HG03045 (cell line): ENCODE measurements around the gene TEAD1.

Source experiments
- ATAC-seq: cut with Tn5 transposase; IDR thresholded peaks from one replicate; pipeline ENCODE4 v1.9.1; 2021; ENCODE audit warnings: mild to moderate bottlenecking, moderate library complexity; ENCODE audit not compliant: unreplicated experiment

The TEAD1 gene

GRCh38 chr11:12924650-12925049, 250.4 kb downstream of the TEAD1 start:
- ATAC-seq, result no peak

- no peak for ATAC-seq
Observed at GRCh38 chr11:12925520-12925919, 251.3 kb downstream of the TEAD1 start.

GRCh38 chr11:12927221-12927620, 253.0 kb downstream of the TEAD1 start:
- ATAC-seq, result no peak

GRCh38 chr11:12927886-12928285, 253.7 kb downstream of the TEAD1 start:
- ATAC-seq, result no peak

DNA sequence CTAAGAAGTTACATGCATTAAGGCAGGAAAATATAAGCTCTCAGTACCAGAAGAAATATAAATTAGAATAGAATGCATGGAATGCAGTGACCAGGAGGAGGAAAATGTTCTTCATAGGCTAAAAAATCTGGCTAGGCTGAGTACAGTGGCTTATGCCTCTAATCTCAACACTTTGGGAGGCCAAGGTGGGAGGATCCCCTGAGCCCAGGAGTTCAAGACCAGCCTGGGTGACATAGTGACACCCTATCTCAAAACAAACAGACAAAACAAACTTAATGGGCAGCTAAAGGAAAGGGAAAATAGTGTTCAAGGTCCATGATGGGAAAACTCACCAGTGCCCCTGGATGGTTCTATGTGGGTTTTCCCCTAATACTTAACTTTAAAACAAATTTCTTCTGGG, 256.6 kb downstream of the TEAD1 start:
- ATAC-seq, result no peak

DNA sequence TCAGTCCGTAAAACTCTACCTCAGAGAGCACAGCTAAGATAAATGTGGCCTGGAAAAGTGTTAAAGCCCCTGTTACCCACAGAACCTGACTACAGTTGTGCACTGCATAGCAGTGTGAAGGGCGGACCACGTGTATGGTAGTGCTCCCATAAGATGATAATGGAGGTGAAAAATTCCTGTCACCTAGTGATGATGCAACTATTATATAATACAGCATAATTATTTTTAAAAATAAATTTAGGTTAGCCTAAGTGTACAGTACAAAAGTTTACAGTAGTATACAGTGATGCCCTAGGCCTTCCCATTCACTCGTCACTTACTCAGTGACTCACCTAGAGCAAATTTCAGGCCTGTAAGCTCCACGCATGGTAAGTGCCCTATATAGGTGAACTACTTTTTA, 258.3 kb downstream of the TEAD1 start:
- no peak for ATAC-seq

DNA sequence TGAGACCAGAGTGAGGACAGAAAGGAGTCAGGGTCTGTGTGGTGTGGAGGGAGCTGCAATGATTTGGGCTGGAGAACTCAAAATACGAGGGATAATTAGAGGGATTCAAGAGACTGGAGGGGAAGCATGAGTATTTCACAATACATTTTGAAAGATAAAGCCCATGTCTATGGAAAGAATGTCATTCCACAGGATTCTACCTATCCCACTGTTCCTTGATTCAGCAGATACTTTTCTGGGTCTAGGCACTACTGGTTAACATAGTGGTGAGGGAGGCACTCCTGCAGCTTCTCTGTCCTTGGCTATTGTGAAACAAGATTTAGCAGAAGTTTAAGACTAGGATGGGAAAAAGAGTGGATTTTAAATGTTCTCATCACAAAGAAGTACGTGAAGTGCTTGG, 262.0 kb downstream of the TEAD1 start:
- no peak for ATAC-seq

DNA sequence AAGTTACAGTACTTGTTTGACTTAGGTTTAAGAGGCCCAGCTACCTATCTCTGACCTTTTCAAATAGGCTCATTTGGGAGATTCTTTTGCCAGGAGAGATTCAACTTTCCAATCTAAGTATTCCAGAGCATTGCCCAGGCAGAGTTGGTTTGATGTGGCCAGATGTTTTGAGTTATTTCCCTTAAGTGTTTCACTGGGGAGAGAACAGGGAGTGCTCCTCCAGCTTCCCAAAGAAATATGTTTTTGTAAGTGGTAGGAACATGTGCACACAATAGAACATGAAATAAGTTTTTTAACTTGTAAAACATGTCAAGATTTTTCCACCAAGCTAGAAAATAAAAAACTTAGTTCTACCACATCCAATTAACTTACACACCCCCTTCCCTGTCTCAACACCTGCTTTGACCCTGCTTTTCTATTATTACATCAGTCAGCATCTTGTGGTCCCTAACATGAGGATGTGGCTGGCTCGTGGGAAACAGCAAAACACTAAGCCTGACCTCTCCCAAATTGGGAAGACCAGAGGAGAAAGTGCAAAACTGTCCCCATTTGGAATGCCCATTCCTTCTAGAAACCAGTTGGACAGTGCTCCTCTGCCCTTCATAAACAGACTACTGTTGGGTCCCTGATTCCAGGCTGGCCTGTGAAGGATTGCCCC, 264.5 kb downstream of the TEAD1 start:
- no peak for ATAC-seq

- no peak for ATAC-seq
Observed at GRCh38 chr11:12941671-12942070, 267.4 kb downstream of the TEAD1 start.

GRCh38 chr11:12942157-12942556, 267.9 kb downstream of the TEAD1 start:
- ATAC-seq, result no peak

DNA sequence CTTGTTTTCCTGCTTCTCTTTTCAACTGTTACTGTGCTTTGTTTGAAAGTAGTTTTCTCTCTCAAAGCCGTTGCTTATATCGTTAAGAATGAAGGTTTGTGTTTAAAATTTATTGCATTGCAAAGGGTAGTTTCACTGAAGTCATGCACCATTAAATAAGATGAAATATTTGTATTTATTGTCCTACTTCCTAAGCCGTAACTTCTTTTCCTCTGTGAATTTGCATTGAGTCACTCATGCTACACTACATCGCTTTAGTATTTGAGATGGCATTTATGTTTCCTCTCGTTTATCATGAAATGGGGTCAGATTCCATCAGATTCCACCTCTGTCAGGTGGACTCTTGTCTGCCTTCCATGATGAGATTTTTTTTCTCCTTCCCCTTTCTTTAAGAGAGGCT, 269.1 kb downstream of the TEAD1 start:
- no peak for ATAC-seq

DNA sequence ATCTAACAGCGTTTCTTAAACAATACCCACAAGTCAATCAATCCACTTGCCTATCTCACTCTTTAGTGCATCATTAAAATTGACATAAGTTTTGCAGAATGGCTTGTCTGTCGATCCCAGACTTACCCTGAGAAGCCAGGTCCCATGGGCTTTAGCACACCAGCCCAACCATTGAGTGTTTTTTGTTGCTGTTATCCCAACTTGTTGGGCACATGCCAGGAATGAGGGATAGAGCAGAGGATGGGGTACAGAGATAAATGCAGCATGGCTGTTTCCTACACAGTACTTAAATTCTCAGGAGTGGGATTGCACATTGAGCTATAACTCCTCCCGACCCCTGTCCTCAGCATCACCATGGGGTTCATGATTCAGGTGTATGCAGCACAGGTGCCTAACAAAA, 270.7 kb downstream of the TEAD1 start:
- ATAC-seq, result no peak

GRCh38 chr11:12949453-12949852, 275.2 kb downstream of the TEAD1 start:
- no peak for ATAC-seq

- no peak for ATAC-seq
Observed at GRCh38 chr11:12950670-12951069, 276.4 kb downstream of the TEAD1 start.

GRCh38 chr11:12951376-12951775, 277.2 kb downstream of the TEAD1 start:
- ATAC-seq, result no peak

DNA sequence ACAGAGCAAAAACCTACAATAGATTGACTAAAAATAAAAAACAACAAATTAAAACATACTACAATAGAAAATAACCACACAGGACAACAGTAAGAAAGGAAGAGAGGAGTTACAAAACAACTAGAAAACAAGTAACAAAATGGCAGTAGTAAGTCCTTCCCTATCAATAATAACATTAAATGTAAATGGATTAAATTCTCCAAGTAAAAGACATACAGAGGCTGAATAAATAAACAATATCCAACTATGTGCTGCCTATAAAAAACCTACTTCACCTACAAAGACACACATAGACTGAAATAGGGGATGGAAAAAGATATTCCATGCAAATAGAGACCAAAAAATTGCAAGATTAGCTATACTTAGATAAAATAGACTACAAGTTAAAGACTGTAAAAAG, 277.9 kb downstream of the TEAD1 start:
- ATAC-seq, result no peak

DNA sequence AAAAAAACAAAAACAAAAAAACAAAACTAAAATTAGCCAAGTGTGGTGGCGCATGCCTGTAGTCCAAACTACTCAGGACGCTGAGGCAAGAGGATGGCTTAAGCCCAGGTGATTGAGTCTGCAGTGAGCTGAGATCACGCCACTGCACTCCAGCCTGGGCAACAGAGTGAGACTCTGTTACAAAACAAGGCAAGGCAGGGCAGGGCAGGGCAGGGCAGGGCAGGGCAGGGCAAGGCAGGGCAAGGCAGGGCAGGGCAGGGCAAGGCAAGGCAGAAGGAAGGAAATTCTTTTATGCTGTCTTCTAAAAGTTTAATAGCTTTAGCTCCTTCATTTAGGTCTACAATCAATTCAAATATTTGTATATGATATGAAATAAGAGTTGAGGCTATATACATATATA, 284.8 kb downstream of the TEAD1 start:
- ATAC-seq, result no peak

GRCh38 chr11:12961615-12962014, 287.4 kb downstream of the TEAD1 start:
- no peak for ATAC-seq

GRCh38 chr11:12962306-12962705, 288.1 kb downstream of the TEAD1 start:
- no peak for ATAC-seq

GRCh38 chr11:12963051-12963450, 288.8 kb downstream of the TEAD1 start:
- ATAC-seq, result no peak

- no peak for ATAC-seq
Observed at GRCh38 chr11:12963792-12964536, 289.7 kb downstream of the TEAD1 start.

DNA sequence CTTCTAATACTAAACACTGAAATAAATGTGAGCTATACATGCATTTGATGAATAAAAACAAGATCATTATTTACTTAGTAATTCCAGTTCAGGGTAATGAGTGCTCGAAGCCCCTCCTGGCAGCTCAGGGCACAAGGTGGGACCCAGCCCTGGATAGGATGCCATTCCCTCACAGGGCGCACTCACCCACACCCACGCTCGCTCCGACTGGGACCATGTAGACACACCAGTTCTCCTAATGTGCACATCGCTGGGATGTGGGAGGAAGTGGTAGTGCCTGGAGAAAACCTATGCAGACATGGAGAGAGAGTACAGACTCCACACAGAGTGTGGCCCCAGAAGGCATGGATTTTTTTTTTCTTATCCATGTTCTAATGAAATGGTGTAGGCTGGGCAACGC, 290.4 kb downstream of the TEAD1 start:
- no peak for ATAC-seq

DNA sequence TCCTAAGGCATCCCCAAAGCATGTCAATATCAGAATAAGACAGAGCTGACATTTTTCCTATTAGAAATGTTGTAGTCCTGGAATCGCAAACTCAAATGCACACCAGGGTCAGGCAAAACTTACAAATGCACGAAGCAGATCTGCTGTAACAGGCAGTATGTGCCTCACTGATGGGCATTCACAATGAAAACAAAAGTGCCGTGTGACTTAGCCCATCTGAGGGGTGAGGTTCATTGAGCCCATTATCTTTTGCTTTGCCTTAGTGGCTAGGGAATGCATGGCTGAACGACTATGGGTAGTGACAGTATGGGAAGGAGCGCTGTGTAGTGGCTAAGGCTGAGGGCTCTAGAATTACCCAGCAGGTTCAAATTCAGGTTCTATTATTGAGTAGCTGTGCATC, 291.8 kb downstream of the TEAD1 start:
- ATAC-seq, result no peak
